ENCODE measurements around the gene RITA1.

- TF ChIP-seq CTCF (IDR thresholded peaks at IDR 0.05; ENCODE audit: low read depth, low read length) = no peak
- no peak for TF ChIP-seq EZH2phosphoT487 (IDR thresholded peaks at IDR 0.05; ENCODE audit: low read depth)
Measured at GRCh38 chr12:113152196-113152834, 33.2 kb upstream of the RITA1 start.

All from OCI-LY3 (cell line).